Gastroesophageal sphincter (tissue), 4 donors: ENCODE results near the gene RPTOR. TPM values are rescaled to one million over a fixed set of nuclear protein-coding genes. Genes with fewer than 3 reads are reported as not detected.

Experiments used
- ATAC-seq: fragments of 150-250 bp; one replicate; pipeline ENCODE4 v1.9.1; 2016; ENCODE audit warnings: mild to moderate bottlenecking, moderate library complexity
- H3K27ac ChIP-seq, 4 donors: fragments of 200-600 bp; sonication (generic) in 3 of 4; 1 replicate in 3 of 4; 2 replicates in 1 of 4; pipeline ENCODE4 v1.5.1; 2016 to 2019
- H3K27me3 ChIP-seq: fragments of 200-600 bp; sonication (generic); one replicate; pipeline ENCODE4 v1.5.1; 2019
- H3K36me3 ChIP-seq, 2 donors: fragments of 200-600 bp; sonication (generic); one replicate each; pipeline ENCODE4 v1.5.1; 2019; ENCODE audit warnings: control low read depth in 1 of 2
- H3K4me1 ChIP-seq, 3 donors: fragments of 200-600 bp; sonication (generic); 1 replicate in 2 of 3; 2 replicates in 1 of 3; pipeline ENCODE4 v1.5.1; 2016 to 2019; ENCODE audit warnings: control low read depth in 2 of 3
- H3K4me3 ChIP-seq, 2 donors: fragments of 200-600 bp; sonication (generic); one replicate each; pipeline ENCODE4 v1.5.1; 2019; ENCODE audit warnings: mild to moderate bottlenecking in 1 of 2, moderate library complexity in 1 of 2
- H3K9me3 ChIP-seq, 3 donors: fragments of 200-600 bp; sonication (generic); one replicate each; pipeline ENCODE4 v1.5.1; 2017 to 2019; ENCODE audit warnings: control low read depth in 2 of 3
- EP300 ChIP-seq: sonication (generic); formaldehyde crosslinking; IDR thresholded peaks from one replicate; pipeline ENCODE4 v1.6.1; 2017; ENCODE audit warnings: antibody characterized with exemption, mild to moderate bottlenecking
- POLR2A ChIP-seq, 2 donors: fragments of 450-650 bp; IDR thresholded peaks; one replicate each; pipeline ENCODE4 v1.6.1; 2017; ENCODE audit warnings: antibody characterized with exemption in 2 of 2, mild to moderate bottlenecking in 2 of 2, moderate library complexity in 1 of 2
- POLR2AphosphoS5 ChIP-seq: sonication (generic); formaldehyde crosslinking; IDR thresholded peaks from one replicate; pipeline ENCODE4 v1.6.1; 2017; ENCODE audit warnings: antibody characterized with exemption
- WGBS, 2 donors: methylation state at CpG; one replicate each; pipeline ENCODE4 v1.1.5; 2018; ENCODE audit warnings: low coverage in 1 of 2; 5-methylcytosine and 5-hydroxymethylcytosine counted together
- total RNA-seq, 4 donors: library from RNA; depleted of rRNA; stranded (reverse); fragments of >200 nt; gene quantifications; one replicate each; pipeline ENCODE4 v1.1.0, GENCODE V29; 2016
- TF ChIP-seq, protein P1 (sequence below), 4 experiments: fragments of 200-600 bp in 2 of 4; fragments of 450-650 bp in 2 of 4; sonication (generic) in 1 of 4; IDR thresholded peaks; one replicate each; pipeline ENCODE4 v1.5.1; 2017 to 2019; ENCODE audit warnings: antibody characterized with exemption in 4 of 4, mild to moderate bottlenecking in 2 of 4, moderate library complexity in 2 of 4

The RPTOR gene
- total RNA-seq, 4 donors from 2014 or later = 25.7 to 56.8 (median 39.7) TPM

- Histone ChIP-seq H3K9me3 (no peaks in the 10 kb centered on the region), H3K27ac (no peak overlapping the region), H3K36me3 (no peaks in the 10 kb centered on the region), H3K4me1 (no peaks in the 10 kb centered on the region), H3K4me3 (no peak overlapping the region), H3K27me3 (no peaks in the 10 kb centered on the region)
- 85 to 94% methylated on average over 12 to 13 of the region's 15 CpGs for WGBS, 2 donors
- TF ChIP-seq POLR2A (IDR thresholded peaks at IDR 0.05) = no peak
- no peak for TF ChIP-seq POLR2AphosphoS5
- TF ChIP-seq EP300 = no peak
- TF ChIP-seq, protein P1, sequence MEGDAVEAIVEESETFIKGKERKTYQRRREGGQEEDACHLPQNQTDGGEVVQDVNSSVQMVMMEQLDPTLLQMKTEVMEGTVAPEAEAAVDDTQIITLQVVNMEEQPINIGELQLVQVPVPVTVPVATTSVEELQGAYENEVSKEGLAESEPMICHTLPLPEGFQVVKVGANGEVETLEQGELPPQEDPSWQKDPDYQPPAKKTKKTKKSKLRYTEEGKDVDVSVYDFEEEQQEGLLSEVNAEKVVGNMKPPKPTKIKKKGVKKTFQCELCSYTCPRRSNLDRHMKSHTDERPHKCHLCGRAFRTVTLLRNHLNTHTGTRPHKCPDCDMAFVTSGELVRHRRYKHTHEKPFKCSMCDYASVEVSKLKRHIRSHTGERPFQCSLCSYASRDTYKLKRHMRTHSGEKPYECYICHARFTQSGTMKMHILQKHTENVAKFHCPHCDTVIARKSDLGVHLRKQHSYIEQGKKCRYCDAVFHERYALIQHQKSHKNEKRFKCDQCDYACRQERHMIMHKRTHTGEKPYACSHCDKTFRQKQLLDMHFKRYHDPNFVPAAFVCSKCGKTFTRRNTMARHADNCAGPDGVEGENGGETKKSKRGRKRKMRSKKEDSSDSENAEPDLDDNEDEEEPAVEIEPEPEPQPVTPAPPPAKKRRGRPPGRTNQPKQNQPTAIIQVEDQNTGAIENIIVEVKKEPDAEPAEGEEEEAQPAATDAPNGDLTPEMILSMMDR (IDR thresholded peaks at IDR 0.05) = no peak
- ATAC-seq = no peak
Observed at GRCh38 chr17:80612997-80613731, 68.5 kb downstream of the RPTOR start.

DNA sequence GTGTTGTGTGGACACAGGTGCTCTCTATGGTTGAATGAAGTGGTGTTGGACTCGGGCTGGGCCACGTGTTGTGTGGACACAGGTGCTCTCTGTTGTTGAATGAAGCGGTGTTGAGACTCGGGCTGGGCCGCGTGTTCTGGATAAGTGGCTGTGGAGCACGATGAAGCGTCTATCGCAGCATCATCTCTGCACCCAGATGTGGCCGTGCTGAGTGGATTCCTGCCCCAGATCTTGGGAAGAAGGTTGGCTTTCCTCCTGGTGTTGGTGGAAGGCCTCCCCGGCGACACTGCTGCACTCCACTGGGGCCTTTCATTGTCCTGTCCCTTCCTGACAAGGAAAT, 69.1 kb downstream of the RPTOR start:
- TF ChIP-seq POLR2A (IDR thresholded peaks at IDR 0.05) (no peak), EP300 (no peak), POLR2AphosphoS5 (no peak)
- TF ChIP-seq, protein P1 (IDR thresholded peaks at IDR 0.05) = no peak
- no peak for ATAC-seq
- H3K27me3 ChIP-seq = no peaks in the 10 kb centered on the region
- H3K27ac ChIP-seq = no peak overlapping the region
- WGBS, 2 donors = 82 to 98% methylated on average over 4 to 7 of the region's 12 CpGs
- no peaks in the 10 kb centered on the region for H3K9me3 ChIP-seq
- no peak overlapping the region for H3K4me3 ChIP-seq
- no peaks in the 10 kb centered on the region for H3K4me1 ChIP-seq
- H3K36me3 ChIP-seq = no peaks in the 10 kb centered on the region

GRCh38 chr17:80614332-80615047, 69.9 kb downstream of the RPTOR start:
- Histone ChIP-seq H3K4me1 (no peaks in the 10 kb centered on the region), H3K9me3 (no peaks in the 10 kb centered on the region), H3K36me3 (no peaks in the 10 kb centered on the region), H3K4me3 (no peak overlapping the region), H3K27me3 (no peaks in the 10 kb centered on the region), H3K27ac (no peak overlapping the region)
- no peak for ATAC-seq
- WGBS, 2 donors = 81 to 85% methylated on average over 9 to 12 of the region's 12 CpGs
- TF ChIP-seq POLR2A (IDR thresholded peaks at IDR 0.05) = no peak
- TF ChIP-seq POLR2AphosphoS5 = no peak
- no peak for TF ChIP-seq EP300
- TF ChIP-seq, protein P1 (IDR thresholded peaks at IDR 0.05) = no peak

DNA sequence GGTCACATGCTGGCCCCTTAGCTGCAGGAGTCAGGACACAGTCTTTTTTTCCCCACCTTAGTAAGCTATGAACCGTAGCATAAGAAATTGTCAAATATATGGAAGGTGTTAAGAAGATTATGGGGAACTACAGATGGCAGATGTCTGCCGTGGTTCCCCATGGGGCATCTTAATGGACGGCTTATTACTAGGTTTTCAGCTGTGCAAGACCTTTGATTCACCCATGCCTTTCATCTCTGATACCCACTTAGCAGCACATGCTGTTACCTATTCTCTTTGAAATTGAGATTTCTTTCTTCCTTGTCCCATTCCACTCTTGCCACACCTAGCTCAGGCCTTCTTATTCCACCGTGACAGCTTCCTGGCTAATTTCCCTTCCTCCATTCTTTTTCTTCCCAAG, 70.7 kb downstream of the RPTOR start:
- TF ChIP-seq POLR2A (IDR thresholded peaks at IDR 0.05) (no peak), POLR2AphosphoS5 (no peak), EP300 (no peak)
- TF ChIP-seq, protein P1 (IDR thresholded peaks at IDR 0.05) = no peak
- H3K4me1 ChIP-seq = no peaks in the 10 kb centered on the region
- H3K9me3 ChIP-seq = no peaks in the 10 kb centered on the region
- ATAC-seq = no peak
- H3K4me3 ChIP-seq = no peak overlapping the region
- no peaks in the 10 kb centered on the region for H3K27me3 ChIP-seq
- H3K36me3 ChIP-seq = no peaks in the 10 kb centered on the region
- no peak overlapping the region for H3K27ac ChIP-seq
- 89 to 100% methylated on average over 3 to 4 of the region's 4 CpGs for WGBS, 2 donors

GRCh38 chr17:80616705-80617104, 72.1 kb downstream of the RPTOR start:
- no peak overlapping the region for H3K27ac ChIP-seq
- H3K4me1 ChIP-seq = no peaks in the 10 kb centered on the region
- ATAC-seq = no peak
- WGBS, 2 donors = 20 to 94% methylated on average over 1 to 6 of the region's 6 CpGs
- H3K36me3 ChIP-seq = no peaks in the 10 kb centered on the region
- no peaks in the 10 kb centered on the region for H3K9me3 ChIP-seq
- H3K27me3 ChIP-seq = no peaks in the 10 kb centered on the region
- TF ChIP-seq POLR2AphosphoS5 (no peak), POLR2A (IDR thresholded peaks at IDR 0.05) (no peak)
- no peak overlapping the region for H3K4me3 ChIP-seq
